ENCODE results near the gene CHIA. TPM values are rescaled to one million over a fixed set of nuclear protein-coding genes. Genes with fewer than 3 reads are reported as not detected.

Gene CHIA
- total and polyA plus RNA-seq, 9 of the 15 experiments (the other 6 are each of a cell fraction or from before 2014, with no cell fraction given) = not detected

DNA sequence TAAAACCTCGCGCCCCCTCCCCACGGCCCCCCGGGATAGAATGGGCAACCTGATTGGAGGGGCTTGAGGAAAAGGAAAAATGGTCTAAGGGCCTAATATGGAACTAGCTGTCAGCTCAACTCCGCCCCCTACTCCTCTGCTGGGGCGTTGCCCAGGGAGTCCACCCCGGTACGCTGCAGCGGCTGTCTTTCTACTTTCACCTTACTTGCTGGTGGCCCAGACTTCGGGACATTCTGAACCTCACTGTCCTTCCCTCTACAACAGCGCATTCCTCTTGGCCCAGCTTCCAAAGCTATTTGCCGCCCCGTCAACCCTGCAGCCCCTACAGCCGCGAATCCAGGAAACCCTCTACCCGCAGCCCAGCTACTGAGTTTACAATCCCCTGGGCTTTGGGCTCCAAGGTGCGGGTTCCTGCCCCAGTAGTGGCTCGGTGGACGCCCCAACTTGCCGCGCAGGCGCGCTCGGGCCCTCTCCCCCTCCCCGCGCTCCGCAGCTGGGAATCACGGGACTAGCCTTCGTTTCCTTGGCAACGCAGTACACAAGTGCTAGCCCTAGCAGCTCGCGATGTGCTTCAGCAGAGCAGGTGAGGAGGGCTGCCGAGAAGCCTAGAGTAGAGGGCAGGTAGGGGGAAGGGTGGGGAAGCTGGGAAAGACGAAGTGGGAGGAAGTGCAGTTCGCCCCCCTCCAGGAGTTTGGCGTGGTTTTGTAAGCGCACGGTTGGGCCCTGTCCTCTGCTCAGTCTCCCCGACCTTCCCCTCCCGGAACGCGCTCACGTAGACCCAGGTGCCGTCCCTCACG is 55.6 kb downstream of the CHIA start (continued):
- TF ChIP-seq, protein P1, sequence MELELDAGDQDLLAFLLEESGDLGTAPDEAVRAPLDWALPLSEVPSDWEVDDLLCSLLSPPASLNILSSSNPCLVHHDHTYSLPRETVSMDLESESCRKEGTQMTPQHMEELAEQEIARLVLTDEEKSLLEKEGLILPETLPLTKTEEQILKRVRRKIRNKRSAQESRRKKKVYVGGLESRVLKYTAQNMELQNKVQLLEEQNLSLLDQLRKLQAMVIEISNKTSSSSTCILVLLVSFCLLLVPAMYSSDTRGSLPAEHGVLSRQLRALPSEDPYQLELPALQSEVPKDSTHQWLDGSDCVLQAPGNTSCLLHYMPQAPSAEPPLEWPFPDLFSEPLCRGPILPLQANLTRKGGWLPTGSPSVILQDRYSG (tag; conservative IDR thresholded peaks at IDR 0.05; ENCODE audit: low read depth) = no peak
- TF ChIP-seq YY1 (IDR thresholded peaks at IDR 0.05; ENCODE audit: borderline replicate concordance in 1 of 3, control insufficient read depth in 1 of 3, extremely low read depth in 1 of 3, insufficient read depth in 3 of 3, insufficient read length in 1 of 3, insufficient replicate concordance in 2 of 3, low read depth in 1 of 3, low read length in 2 of 3) = no peak
- TF ChIP-seq, protein P2, sequence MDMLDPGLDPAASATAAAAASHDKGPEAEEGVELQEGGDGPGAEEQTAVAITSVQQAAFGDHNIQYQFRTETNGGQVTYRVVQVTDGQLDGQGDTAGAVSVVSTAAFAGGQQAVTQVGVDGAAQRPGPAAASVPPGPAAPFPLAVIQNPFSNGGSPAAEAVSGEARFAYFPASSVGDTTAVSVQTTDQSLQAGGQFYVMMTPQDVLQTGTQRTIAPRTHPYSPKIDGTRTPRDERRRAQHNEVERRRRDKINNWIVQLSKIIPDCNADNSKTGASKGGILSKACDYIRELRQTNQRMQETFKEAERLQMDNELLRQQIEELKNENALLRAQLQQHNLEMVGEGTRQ (CRISPR knock-in tag; IDR thresholded peaks at IDR 0.05) = peak; percentile 70
- TF ChIP-seq U2AF2 (optimal IDR thresholded peaks at IDR 0.05; ENCODE audit: low read depth, low read length) = no peak
- TF ChIP-seq SMARCA5 (IDR thresholded peaks at IDR 0.05) = no peak
- TF ChIP-seq, protein P3, sequence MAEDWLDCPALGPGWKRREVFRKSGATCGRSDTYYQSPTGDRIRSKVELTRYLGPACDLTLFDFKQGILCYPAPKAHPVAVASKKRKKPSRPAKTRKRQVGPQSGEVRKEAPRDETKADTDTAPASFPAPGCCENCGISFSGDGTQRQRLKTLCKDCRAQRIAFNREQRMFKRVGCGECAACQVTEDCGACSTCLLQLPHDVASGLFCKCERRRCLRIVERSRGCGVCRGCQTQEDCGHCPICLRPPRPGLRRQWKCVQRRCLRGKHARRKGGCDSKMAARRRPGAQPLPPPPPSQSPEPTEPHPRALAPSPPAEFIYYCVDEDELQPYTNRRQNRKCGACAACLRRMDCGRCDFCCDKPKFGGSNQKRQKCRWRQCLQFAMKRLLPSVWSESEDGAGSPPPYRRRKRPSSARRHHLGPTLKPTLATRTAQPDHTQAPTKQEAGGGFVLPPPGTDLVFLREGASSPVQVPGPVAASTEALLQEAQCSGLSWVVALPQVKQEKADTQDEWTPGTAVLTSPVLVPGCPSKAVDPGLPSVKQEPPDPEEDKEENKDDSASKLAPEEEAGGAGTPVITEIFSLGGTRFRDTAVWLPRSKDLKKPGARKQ (CRISPR knock-in tag; IDR thresholded peaks at IDR 0.05) = no peak
- no peak for TF ChIP-seq SUPT5H (IDR thresholded peaks at IDR 0.05)
- TF ChIP-seq PHB (CRISPR knock-in tag; IDR thresholded peaks at IDR 0.05) = no peak
- TF ChIP-seq PTBP1 (IDR thresholded peaks at IDR 0.05; ENCODE audit: low read depth, low read length) = no peak
- TF ChIP-seq KDM4B (IDR thresholded peaks at IDR 0.05; ENCODE audit: borderline replicate concordance in 2 of 2, low read depth in 1 of 2) = peak in 1 of 2 experiments; percentile 22; a peak in 1 of 4 replicates
- peak; percentile 30 for TF ChIP-seq MEIS2 (IDR thresholded peaks at IDR 0.05; ENCODE audit: partially characterized antibody)
- no peak for TF ChIP-seq ZNF668 (CRISPR knock-in tag; IDR thresholded peaks at IDR 0.05)
- no peak for TF ChIP-seq KDM1A (IDR thresholded peaks at IDR 0.05)
- TF ChIP-seq KLF1 (tag; IDR thresholded peaks at IDR 0.05) = peak; percentile 56; the same call in 1 of the 2 replicates
- TF ChIP-seq THRAP3 (IDR thresholded peaks at IDR 0.05; ENCODE audit: borderline replicate concordance) = no peak
- TF ChIP-seq, protein P4, sequence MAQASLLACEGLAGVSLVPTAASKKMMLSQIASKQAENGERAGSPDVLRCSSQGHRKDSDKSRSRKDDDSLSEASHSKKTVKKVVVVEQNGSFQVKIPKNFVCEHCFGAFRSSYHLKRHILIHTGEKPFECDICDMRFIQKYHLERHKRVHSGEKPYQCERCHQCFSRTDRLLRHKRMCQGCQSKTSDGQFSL (CRISPR knock-in tag; IDR thresholded peaks at IDR 0.05) = no peak
- TF ChIP-seq, protein P4 (tag; IDR thresholded peaks at IDR 0.05) = no peak
- TF ChIP-seq HMG20B (CRISPR knock-in tag; IDR thresholded peaks at IDR 0.05) = no peak
- TF ChIP-seq ZNF174 (CRISPR knock-in tag; IDR thresholded peaks at IDR 0.05) = no peak
- TF ChIP-seq ZSCAN32 (CRISPR knock-in tag; IDR thresholded peaks at IDR 0.05) = no peak
- TF ChIP-seq, protein P5, sequence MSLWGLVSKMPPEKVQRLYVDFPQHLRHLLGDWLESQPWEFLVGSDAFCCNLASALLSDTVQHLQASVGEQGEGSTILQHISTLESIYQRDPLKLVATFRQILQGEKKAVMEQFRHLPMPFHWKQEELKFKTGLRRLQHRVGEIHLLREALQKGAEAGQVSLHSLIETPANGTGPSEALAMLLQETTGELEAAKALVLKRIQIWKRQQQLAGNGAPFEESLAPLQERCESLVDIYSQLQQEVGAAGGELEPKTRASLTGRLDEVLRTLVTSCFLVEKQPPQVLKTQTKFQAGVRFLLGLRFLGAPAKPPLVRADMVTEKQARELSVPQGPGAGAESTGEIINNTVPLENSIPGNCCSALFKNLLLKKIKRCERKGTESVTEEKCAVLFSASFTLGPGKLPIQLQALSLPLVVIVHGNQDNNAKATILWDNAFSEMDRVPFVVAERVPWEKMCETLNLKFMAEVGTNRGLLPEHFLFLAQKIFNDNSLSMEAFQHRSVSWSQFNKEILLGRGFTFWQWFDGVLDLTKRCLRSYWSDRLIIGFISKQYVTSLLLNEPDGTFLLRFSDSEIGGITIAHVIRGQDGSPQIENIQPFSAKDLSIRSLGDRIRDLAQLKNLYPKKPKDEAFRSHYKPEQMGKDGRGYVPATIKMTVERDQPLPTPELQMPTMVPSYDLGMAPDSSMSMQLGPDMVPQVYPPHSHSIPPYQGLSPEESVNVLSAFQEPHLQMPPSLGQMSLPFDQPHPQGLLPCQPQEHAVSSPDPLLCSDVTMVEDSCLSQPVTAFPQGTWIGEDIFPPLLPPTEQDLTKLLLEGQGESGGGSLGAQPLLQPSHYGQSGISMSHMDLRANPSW (CRISPR knock-in tag; IDR thresholded peaks at IDR 0.05) = no peak
